ENCODE data around the gene USP20. TPM values are rescaled to one million over a fixed set of nuclear protein-coding genes. Genes with fewer than 3 reads are reported as not detected.
"Not testable (repeated sequence)": the region's sequence is repeated elsewhere in the genome, so short reads cannot be mapped to it uniquely, and the experiment has no call there.

USP20 gene
- total and polyA plus RNA-seq, 12 donors, result 8.3 to 73.4 (median 34.5) TPM

DNA sequence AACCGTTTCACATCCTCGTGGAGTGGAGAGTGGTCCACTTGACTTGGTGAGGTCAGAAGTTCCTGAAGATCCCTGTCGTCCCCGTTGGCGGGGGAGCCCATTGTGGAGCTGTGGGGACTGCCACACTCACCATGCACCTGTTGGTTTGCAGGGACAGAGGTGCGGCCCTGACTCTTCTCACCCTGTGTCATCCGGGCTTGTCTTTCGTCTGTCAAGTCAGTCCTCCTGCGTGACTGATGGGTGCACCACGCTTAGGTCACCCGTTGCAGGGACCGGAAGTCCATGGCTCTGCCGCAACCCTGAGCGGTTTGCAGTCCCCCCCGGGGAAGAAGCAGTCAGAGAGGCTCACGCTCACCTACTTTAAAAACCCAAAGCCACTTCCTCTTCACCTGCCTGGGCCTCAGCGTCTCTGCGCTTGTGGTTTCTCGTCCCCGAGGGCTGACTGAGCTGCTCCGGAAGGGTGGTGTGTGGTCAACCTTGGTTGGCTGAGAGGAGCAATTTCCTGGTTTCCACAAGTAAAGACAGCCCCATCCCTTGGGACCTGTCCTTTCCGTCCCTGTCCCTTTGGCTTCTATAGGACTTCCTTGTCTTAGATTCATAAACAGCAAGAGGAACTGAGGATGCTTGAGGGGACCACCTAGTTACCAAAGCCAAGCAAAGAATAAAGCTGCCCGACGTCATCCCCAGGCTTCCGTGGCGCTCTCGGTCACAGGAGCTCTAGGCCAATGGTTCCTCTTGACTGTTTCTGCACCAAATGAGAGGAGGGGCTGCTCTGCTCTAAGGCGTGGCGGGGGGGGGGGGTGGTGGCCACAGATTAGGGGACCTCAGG is 53.2 kb downstream of the USP20 start:
- 66 to 69% (median 68%) methylated on average over 15 to 29 of the region's 29 CpGs for WGBS, 4 donors
- H3K4me1 ChIP-seq (replicated peaks in 1 of 2), result peaks cover 16 to 42% of the 10 kb centered on the region in 2 donors
- H3K27me3 ChIP-seq, result no peaks in the 10 kb centered on the region
- TF ChIP-seq POLR2A (IDR thresholded peaks at IDR 0.05) (no peak), CTCF (IDR thresholded peaks at IDR 0.05) (no peak)
- no peaks in the 10 kb centered on the region for H3K9me3 ChIP-seq (replicated peaks in 1 of 3)
- no peak overlapping the region for H3K4me3 ChIP-seq
- peak overlapping the region in 1 of 5 donors; percentile 53 for H3K27ac ChIP-seq
- intact Hi-C loops (cut with DNase I), result loop anchor here (5.0 to 10.0 kb wide), 4 partner anchors 154 to 349 kb away; partner anchors contain the start of gene FNBP1 (in 1 of the 2)
- DNase-seq, result peak in 3 of 7 donors; percentile 24 to 66 (median 33)
- no peaks in the 10 kb centered on the region for H3K36me3 ChIP-seq (replicated peaks in 1 of 2)

DNA sequence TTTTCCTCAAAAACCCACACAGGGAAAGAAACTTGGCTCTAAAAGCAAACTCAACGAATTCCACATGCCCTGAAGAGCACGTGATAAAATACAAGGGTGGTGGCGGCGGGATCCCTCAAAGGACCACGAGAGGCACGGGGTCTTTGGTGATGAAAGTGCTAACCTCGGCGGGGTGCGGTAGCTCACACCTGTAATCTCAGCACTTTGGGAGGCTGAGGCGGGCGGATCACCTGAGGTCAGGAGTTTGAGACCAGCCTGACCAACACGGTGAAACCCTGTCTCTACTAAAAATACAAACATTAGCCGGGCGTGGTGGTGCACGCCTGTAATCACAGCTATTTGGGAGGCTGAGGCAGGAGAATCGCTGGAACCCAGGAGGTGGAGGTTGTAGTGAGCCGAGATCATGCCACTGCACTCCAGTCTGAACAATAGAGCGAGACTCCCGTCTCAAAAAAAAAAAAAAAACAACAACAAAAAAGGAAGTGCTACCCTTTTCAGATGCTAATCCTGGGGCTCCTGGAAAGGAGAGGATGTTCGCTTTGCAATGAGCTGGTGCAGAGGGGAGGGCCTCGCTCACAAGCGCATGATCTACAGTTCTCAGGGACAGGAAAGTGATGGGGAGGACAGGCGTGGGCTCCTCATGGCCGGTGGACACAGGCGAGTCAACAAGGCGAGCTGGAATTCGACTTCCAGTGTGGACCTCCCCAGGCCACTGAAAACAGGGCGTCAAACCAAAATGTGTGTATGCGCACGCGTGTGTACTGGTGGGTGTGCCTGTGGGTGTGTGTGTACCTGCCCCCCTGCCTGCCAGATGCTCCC is 54.1 kb downstream of the USP20 start:
- H3K4me1 ChIP-seq (replicated peaks in 1 of 2), result peaks cover 16 to 36% of the 10 kb centered on the region in 2 donors
- intact Hi-C loops (cut with DNase I), result loop anchor here (5.0 to 10.0 kb wide), 4 partner anchors 153 to 348 kb away; partner anchors contain the start of gene FNBP1 (in 1 of the 2)
- H3K9me3 ChIP-seq (replicated peaks in 1 of 3), result no peaks in the 10 kb centered on the region
- no peaks in the 10 kb centered on the region for H3K36me3 ChIP-seq (replicated peaks in 1 of 2)
- no peak for TF ChIP-seq POLR2A (IDR thresholded peaks at IDR 0.05)
- TF ChIP-seq CTCF (IDR thresholded peaks at IDR 0.05), result no peak
- WGBS, 4 donors, result 82 to 91% (median 85%) methylated on average over 31 of the region's 31 CpGs
- no peak overlapping the region for H3K4me3 ChIP-seq
- peak overlapping the region in 1 of 5 donors; percentile 53 for H3K27ac ChIP-seq
- DNase-seq, result no peak
- H3K27me3 ChIP-seq, result no peaks in the 10 kb centered on the region

GRCh38 chr9:129889941-129890717 is 54.9 kb downstream of the USP20 start:
- DNase-seq, result no peak
- Histone ChIP-seq H3K36me3 (replicated peaks in 1 of 2) (peaks cover 0 to 3% of the 10 kb centered on the region in 2 donors), H3K27ac (peak overlapping the region in 1 of 5 donors; percentile 53), H3K27me3 (no peaks in the 10 kb centered on the region), H3K4me3 (no peak overlapping the region), H3K4me1 (replicated peaks in 1 of 2) (peaks cover 9 to 28% of the 10 kb centered on the region in 2 donors), H3K9me3 (replicated peaks in 1 of 3) (no peaks in the 10 kb centered on the region)
- WGBS, 4 donors, result 68 to 79% (median 73%) methylated on average over 20 to 37 of the region's 37 CpGs
- intact Hi-C loops (cut with DNase I), result loop anchor here (5.0 to 10.0 kb wide), 5 partner anchors 145 to 347 kb away; partner anchors contain the start of gene FNBP1 (in 1 of the 2)
- TF ChIP-seq POLR2A (IDR thresholded peaks at IDR 0.05) (no peak), CTCF (IDR thresholded peaks at IDR 0.05) (no peak)

DNA sequence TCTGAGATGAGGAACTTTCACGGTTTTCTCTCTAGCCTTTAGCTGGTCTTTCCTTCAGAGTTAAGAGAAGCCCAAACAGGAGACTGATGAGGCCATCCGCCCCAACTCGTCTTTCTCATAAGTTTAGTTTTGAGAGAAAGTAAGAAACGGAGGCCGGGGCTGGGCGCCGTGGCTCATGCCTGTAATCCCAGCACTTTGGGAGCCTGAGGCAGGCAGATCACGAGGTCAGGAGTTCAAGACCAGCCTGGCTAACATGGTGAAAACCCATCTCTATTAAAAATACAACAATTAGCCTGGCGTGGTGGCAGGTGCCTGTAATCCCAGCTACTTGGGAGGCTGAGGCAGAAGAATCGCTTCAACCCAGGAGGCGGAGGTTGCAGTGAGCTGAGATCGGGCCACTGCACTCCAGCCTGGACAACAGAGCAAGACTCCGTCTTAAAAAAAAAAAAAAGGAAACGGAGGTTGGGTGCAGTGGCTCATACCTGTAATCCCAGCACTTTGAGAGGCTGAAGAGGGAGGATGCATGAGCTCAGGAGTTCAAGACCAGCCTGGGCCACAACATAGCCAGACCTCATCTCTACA is 55.6 kb downstream of the USP20 start:
- H3K9me3 ChIP-seq (replicated peaks in 1 of 3); H3K4me3 ChIP-seq; DNase-seq; H3K36me3 ChIP-seq (replicated peaks in 1 of 2); H3K27me3 ChIP-seq: not testable (repeated sequence)
- H3K4me1 ChIP-seq (replicated peaks in 1 of 2), result peaks cover 6 to 22% of the 10 kb centered on the region in 2 donors
- 74 to 91% (median 85%) methylated on average over 14 of the region's 14 CpGs for WGBS, 4 donors
- intact Hi-C loops (cut with DNase I), result loop anchor here in 1 of 2 donors (10.0 kb wide), 1 partner anchor 144 kb away; no protein-coding TSS in a partner anchor
- peak overlapping the region in 1 of 5 donors; percentile 53 for H3K27ac ChIP-seq
